Inflammatory macrophage (primary cell): ENCODE data around the gene SPTBN1.
"Not testable (repeated sequence)": the region's sequence is repeated elsewhere in the genome, so short reads cannot be mapped to it uniquely, and the experiment has no call there.

Source experiments
- DNase-seq, 2 donors: peaks; one replicate each; pipeline ENCODE4 v3.0.0-alpha.2; 2020 to 2022

Gene SPTBN1

DNA sequence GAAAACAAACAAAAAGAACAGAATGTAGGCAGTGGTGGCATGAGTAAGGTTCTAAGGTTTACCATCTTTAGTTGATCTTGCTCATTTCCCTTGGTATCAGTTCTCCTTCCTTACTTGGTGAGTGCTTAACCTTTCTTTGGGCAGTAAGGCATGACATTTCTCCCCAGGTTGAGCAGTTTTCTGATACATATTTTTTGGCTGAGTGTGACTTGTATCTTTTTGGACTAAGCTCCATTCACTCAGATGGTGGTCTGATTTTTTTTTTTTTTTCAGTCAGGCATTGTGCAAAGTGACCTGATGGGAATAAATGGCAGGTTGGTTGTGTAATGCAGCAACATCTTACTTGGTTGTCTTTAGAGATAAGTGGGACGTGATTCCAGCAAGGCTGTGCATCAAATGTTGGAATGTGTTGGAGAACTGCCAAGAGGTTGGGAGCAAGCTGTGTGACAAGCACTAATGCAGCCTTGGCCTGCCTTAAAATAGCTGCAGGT lies 15.1 kb downstream of the SPTBN1 start:
- DNase-seq: no peak

DNA sequence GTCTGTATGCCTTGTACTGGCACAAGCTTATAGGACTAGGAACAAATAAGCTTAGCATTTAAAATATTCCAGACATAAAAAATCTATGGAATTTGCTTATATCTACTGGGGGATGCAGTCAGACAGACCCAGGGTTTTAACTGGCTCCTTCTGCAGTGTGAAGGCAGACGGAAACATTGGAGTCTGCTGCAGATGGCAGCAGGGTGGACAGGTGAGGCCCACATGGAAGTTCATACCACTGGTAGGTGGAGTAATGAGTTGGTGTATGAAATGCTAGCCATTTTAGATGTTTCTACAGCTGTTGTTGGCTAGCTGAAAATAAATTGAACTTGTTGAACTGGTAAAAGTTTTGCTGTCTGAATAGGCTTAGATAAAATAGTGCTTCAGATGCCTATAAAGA lies 17.7 kb downstream of the SPTBN1 start:
- no peak for DNase-seq

GRCh38 chr2:54475285-54475684 lies 19.2 kb downstream of the SPTBN1 start:
- no peak for DNase-seq

DNA sequence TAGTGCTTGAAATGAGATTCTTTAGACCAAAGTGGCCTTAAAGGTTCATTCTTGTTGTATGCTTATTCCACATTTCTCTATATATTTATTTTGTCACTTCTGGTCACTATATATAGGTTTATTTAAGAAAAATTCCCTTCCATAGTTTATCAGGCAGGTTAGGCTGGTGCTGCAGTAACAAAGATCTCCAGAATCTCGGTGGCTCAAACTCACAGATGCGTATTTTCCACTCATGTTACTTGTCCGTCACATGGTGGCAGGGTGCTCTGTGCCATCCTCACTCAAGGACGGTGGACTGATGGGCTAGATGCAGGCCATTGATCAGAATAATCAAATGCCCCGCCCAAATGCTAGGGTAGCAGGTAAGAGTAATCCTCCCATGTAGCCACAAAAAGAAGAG lies 19.8 kb downstream of the SPTBN1 start:
- DNase-seq: no peak

DNA sequence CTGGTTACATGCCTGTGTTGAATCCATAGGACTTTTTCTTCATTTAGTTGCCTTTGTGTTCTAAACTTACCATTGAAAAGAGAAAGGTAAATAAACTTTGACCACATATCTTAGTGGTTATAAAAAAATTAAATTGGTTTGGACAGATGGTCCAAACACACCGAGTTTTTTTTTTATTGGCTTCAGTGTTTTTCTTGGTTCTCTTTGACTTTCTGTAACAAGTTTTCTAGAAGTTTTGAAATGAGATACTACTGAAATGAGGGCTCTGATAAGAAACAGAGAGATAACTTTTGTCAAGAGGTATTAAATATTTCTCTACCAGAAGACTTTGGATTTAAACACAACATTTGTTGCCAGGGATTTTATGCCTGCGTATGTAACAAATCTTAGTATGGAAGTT lies 20.7 kb downstream of the SPTBN1 start:
- no peak for DNase-seq

- no peak for DNase-seq
Observed at GRCh38 chr2:54477896-54478295, 21.8 kb downstream of the SPTBN1 start.

DNA sequence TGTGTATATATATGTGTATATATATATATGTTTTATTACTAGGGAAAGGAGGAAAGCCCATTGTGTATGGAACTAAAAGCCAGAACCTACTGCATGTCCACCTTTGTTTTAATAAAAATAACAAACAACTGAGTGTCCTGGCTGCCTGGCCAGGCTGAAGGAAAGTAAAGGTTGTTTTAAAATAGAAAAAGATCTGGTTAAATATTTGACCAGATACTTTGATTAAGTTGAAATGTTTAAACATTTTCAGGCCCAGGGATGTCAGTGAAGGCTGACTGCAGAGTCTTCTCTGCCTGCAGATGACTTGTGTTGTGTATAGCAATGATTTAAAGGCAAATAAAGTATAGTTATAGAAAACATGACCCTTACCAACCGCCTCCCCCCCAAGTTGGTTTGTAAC lies 22.8 kb downstream of the SPTBN1 start:
- no peak for DNase-seq

DNA sequence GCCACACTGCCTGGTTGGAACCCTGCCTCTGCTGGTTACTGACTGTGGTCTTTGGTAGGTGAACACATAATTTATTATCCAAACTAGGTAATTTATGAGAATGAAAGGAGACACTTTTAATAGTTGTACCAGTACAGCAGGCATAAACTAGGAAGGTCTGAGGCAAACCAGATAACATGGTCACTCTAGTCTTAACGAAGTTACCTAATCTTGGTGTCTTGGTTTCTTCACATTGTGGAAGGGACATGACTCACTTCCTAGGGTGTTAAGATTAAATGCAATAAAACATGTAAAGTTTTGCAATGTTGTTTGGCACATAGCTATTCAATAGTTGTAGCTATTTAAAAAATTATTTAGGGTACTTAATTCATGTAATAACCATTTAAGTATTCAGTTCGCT lies 23.3 kb downstream of the SPTBN1 start:
- peak in 1 of 2 donors; percentile 33 for DNase-seq

DNA sequence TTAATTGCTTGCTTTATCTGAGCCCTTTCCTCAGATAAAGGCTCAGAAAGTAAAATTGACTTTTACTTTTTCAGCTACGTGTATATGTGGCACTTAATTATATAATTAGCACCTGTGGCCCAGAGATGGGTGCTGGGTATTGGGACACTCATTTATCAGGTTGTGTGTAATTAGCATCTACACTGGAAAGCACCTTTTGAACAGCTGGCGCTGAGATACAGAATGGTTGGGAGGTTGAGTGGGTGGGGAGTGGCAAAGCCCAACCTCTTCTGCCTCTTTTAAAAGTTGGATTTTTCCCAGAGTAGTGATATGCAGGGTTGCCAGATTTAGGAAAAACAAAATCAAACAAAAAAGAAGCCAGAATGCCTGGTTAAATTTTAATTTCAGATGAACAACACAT lies 23.9 kb downstream of the SPTBN1 start:
- no peak for DNase-seq

- no peak for DNase-seq
Observed at GRCh38 chr2:54481686-54482085, 25.6 kb downstream of the SPTBN1 start.

GRCh38 chr2:54482715-54483114 lies 26.6 kb downstream of the SPTBN1 start:
- no peak for DNase-seq

DNA sequence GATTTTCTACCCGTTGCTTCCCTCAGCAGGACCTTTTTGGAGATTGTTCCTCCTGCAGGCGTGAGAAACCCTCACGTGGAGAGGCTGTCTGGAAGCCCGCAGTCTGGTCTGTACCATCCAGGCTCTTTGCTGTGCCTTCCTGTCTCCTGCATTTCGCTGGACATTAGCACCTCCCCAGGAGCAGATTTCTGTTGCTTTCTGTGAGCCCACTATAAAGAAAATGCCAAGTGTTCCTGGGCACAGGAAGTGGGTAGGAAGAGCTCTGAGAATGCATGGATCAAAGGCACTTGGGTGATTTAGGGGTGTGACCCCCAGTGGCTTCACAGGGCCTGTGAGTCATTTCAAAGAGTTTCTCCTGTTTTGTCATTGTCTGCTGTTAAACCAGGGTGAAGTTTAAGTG lies 27.3 kb downstream of the SPTBN1 start:
- DNase-seq: no peak

- not testable (repeated sequence) for DNase-seq
Observed at GRCh38 chr2:54485756-54486155, 29.6 kb downstream of the SPTBN1 start.

- no peak for DNase-seq
Observed at GRCh38 chr2:54486766-54487165, 30.6 kb downstream of the SPTBN1 start.

DNA sequence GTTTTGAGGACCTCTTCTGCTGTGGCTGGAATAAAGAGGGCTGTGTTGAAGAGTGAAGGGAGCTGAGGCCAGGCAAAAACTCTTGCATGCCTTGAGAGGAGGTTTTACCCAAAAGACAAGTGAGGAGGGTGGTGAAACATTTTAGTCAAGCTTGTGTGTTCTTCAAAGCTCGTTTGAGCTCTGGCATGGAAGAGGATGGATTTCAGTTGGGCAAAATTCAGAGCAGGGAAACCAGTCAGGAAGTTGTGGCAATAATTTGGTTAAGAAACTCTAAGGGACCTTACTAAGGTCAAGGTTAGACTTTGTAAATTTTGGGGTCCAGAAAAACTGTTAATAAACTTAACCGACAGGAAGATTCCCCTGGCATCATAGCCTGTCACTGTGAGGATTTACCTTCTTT lies 34.7 kb downstream of the SPTBN1 start:
- DNase-seq: no peak

- DNase-seq: no peak
Observed at GRCh38 chr2:54492335-54492734, 36.2 kb downstream of the SPTBN1 start.

DNA sequence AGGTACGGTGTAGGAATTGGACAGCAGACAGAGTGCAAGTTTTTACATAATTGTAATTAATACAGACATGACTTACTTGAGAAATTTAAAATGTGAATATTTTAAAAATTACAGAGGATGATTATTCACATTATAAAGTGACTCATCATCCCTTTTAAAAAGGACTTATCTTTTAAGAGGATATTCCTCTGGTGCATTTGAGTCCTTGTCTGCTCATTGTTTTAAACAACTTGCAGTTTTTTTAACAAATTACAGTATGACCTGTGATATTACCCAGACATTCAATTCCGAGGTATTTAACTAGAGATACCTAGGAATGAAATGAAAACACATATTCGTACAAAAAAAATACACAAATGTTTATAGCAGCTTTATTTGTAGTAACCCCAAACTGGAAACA lies 38.0 kb downstream of the SPTBN1 start:
- no peak for DNase-seq

DNA sequence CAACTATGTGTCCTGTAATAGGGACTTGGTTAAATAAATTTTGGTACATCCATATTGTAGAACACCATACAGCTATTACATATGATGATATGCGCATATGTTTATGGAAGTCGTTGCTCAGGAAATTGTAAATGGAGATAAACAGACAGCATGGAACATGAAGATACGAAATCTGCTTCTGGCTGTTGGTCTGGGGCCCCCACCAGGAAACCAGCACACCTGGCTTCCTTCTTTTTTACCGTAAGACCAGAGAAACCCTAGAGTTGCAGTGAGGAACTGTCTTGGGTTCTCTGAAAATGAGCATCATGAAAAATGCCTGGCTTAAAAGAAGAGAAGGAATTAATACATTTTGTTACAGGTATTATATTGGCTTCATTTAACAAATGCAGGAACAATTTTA lies 40.8 kb downstream of the SPTBN1 start:
- DNase-seq: no peak

GRCh38 chr2:54497763-54498680 lies 41.9 kb downstream of the SPTBN1 start:
- DNase-seq: no peak

GRCh38 chr2:54499661-54500060 lies 43.5 kb downstream of the SPTBN1 start:
- DNase-seq: no peak

GRCh38 chr2:54500404-54501205 lies 44.5 kb downstream of the SPTBN1 start:
- no peak for DNase-seq

- no peak for DNase-seq
Observed at GRCh38 chr2:54502731-54503130, 46.6 kb downstream of the SPTBN1 start.

DNA sequence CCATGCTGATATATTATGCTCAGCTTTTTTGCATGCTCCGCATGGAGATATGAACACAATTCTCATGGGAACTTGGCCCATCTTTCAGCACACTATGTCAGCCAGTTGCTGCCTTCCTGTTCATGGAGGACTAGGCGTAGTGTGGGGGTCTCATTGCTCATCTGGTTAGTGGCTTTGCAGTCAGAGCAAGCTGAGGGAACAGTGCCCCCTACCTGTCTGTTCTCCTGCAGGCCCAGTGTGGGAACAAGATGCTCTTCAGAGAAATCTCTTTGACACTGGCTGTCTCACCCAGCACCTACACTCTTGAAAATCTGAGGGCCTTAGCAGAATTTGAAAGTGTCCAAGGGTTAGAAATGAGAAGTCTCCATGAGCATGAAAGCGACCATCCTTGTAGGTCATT lies 47.1 kb downstream of the SPTBN1 start:
- peak in 1 of 2 donors; percentile 18 for DNase-seq

DNA sequence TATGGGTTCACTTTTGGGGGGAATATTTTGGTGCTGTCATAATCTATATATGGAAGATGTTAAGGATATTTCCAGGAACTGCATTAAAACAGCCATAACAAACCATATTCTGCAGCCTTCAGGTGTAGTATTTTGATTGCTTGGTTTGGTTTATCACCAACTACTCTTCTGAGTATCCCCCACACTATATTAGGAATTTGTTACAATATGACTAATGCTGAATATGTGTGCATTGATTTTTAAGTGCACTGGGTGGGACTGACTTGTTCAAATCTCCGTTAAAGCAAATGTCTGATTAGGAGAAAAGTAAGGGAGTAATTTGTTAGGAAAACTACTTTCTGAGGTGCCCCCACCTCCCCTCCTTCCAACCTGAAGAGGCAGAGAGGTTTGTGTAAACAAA lies 47.7 kb downstream of the SPTBN1 start:
- no peak for DNase-seq
